Mesendoderm (in vitro differentiated cells): ENCODE measurements around the gene MLLT1.

ENCODE experiments used
- DNase-seq: peaks from one replicate; pipeline ENCODE4 v3.0.0; 2013
- H2AK5ac ChIP-seq: 2 replicates; pipeline ENCODE4 v1.6.1; 2013; ENCODE audit warnings: low read length, inconsistent platforms
- H2BK120ac ChIP-seq: 2 replicates; pipeline ENCODE4 v1.6.1; 2013; ENCODE audit warnings: low read depth, mild to moderate bottlenecking, low read length, moderate library complexity, mixed read lengths
- H2BK15ac ChIP-seq: replicated peaks from 2 replicates; pipeline ENCODE4 v1.6.1; 2013; ENCODE audit warnings: low read depth, mild to moderate bottlenecking, moderate library complexity
- H2BK5ac ChIP-seq: 2 replicates; pipeline ENCODE4 v1.6.1; 2013; ENCODE audit warnings: low read length, inconsistent platforms
- H3K18ac ChIP-seq: 2 replicates; pipeline ENCODE4 v1.6.1; 2013; ENCODE audit warnings: mild to moderate bottlenecking, low read length, mixed read lengths
- H3K23ac ChIP-seq: one replicate; pipeline ENCODE4 v1.6.1; 2013; ENCODE audit warnings: low read length
- H3K27ac ChIP-seq: 2 replicates; pipeline ENCODE4 v1.5.1; 2013; ENCODE audit warnings: low read depth, mild to moderate bottlenecking, inconsistent platforms, low read length, moderate library complexity
- H3K27me3 ChIP-seq: 2 replicates; pipeline ENCODE4 v1.6.1; 2013; ENCODE audit warnings: low read length, control low read depth, mild to moderate bottlenecking, inconsistent platforms; ENCODE audit not compliant: insufficient read depth, poor library complexity
- H3K36me3 ChIP-seq: 2 replicates; pipeline ENCODE4 v1.6.1; 2013; ENCODE audit warnings: low read length, inconsistent platforms; ENCODE audit not compliant: control insufficient read depth, insufficient read depth
- H3K4ac ChIP-seq: one replicate; pipeline ENCODE4 v1.6.1; 2013; ENCODE audit warnings: low read depth, mild to moderate bottlenecking, low read length, moderate library complexity
- H3K4me1 ChIP-seq: 2 replicates; pipeline ENCODE4 v1.6.1; 2013; ENCODE audit warnings: low read depth, low read length, inconsistent platforms; ENCODE audit not compliant: control insufficient read depth
- H3K4me2 ChIP-seq: 2 replicates; pipeline ENCODE4 v1.6.1; 2013; ENCODE audit warnings: low read length
- H3K4me3 ChIP-seq: 2 replicates; pipeline ENCODE4 v1.5.1; 2013; ENCODE audit warnings: mild to moderate bottlenecking, low read length
- H3K56ac ChIP-seq: one replicate; pipeline ENCODE4 v1.6.1; 2013; ENCODE audit warnings: low read length
- H3K79me1 ChIP-seq: 2 replicates; pipeline ENCODE4 v1.6.1; 2013; ENCODE audit warnings: low read length, inconsistent platforms
- H3K79me2 ChIP-seq: 2 replicates; pipeline ENCODE4 v1.6.1; 2013; ENCODE audit warnings: mild to moderate bottlenecking, low read length; ENCODE audit not compliant: control insufficient read depth, insufficient read depth
- H3K9ac ChIP-seq: 2 replicates; pipeline ENCODE4 v1.6.1; 2013; ENCODE audit warnings: low read length, inconsistent platforms
- H4K5ac ChIP-seq: one replicate; pipeline ENCODE4 v1.6.1; 2013; ENCODE audit warnings: low read length
- H4K8ac ChIP-seq: one replicate; pipeline ENCODE4 v1.6.1; 2013; ENCODE audit warnings: low read depth, mild to moderate bottlenecking, control low read depth, low read length, moderate library complexity
- WGBS: extraction: QIAGEN DNeasy Blood & Tissue Kit; methylation state at CpG from one replicate; pipeline ENCODE4 v1.1.7; 2013; ENCODE audit warnings: low lambda C conversion rate, missing lambda C conversion rate; ENCODE audit not compliant: insufficient coverage; ENCODE audit errors: extremely low coverage; 5-methylcytosine and 5-hydroxymethylcytosine counted together

The MLLT1 gene

GRCh38 chr19:6248844-6249243, 30.9 kb downstream of the MLLT1 start:
- Histone ChIP-seq H2AK5ac (no peak overlapping the region), H2BK5ac (no peak overlapping the region), H3K4me2 (no peak overlapping the region), H4K8ac (no peak overlapping the region), H3K23ac (no peak overlapping the region), H3K18ac (no peak overlapping the region), H3K27me3 (no peaks in the 10 kb centered on the region), H3K56ac (no peak overlapping the region), H3K4ac (no peak overlapping the region), H3K4me1 (no peaks in the 10 kb centered on the region), H2BK15ac (no peak overlapping the region), H3K79me2 (peaks cover 42% of the 10 kb centered on the region), H4K5ac (no peak overlapping the region), H3K36me3 (peaks cover 2% of the 10 kb centered on the region), H3K27ac (no peak overlapping the region), H3K79me1 (peaks cover 31% of the 10 kb centered on the region), H3K9ac (no peak overlapping the region), H3K4me3 (no peak overlapping the region), H2BK120ac (no peak overlapping the region)
- no peak for DNase-seq
- no CpG with 5 or more reads among the region's 6 CpGs for WGBS

- Histone ChIP-seq H2BK5ac (no peak overlapping the region), H4K5ac (no peak overlapping the region), H3K27me3 (no peaks in the 10 kb centered on the region), H3K4me3 (no peak overlapping the region), H3K36me3 (peaks cover 2% of the 10 kb centered on the region), H3K4ac (no peak overlapping the region), H2BK15ac (no peak overlapping the region), H3K4me1 (no peaks in the 10 kb centered on the region), H4K8ac (no peak overlapping the region), H2AK5ac (no peak overlapping the region), H3K23ac (no peak overlapping the region), H3K9ac (no peak overlapping the region), H3K79me1 (peaks cover 31% of the 10 kb centered on the region), H3K18ac (no peak overlapping the region), H3K27ac (no peak overlapping the region), H3K4me2 (no peak overlapping the region), H3K56ac (no peak overlapping the region), H2BK120ac (no peak overlapping the region), H3K79me2 (peaks cover 42% of the 10 kb centered on the region)
- WGBS = no CpG with 5 or more reads among the region's 3 CpGs
- no peak for DNase-seq
Observed at GRCh38 chr19:6248341-6248740, 31.4 kb downstream of the MLLT1 start.

GRCh38 chr19:6247007-6247288, 32.8 kb downstream of the MLLT1 start:
- H3K56ac ChIP-seq = no peak overlapping the region
- H3K79me2 ChIP-seq = peaks cover 38% of the 10 kb centered on the region
- H4K8ac ChIP-seq = no peak overlapping the region
- no peak overlapping the region for H2AK5ac ChIP-seq
- H3K4ac ChIP-seq = no peak overlapping the region
- no peak overlapping the region for H3K27ac ChIP-seq
- WGBS = no CpG with 5 or more reads among the region's 7 CpGs
- H2BK15ac ChIP-seq = no peak overlapping the region
- no peaks in the 10 kb centered on the region for H3K4me1 ChIP-seq
- no peak overlapping the region for H3K23ac ChIP-seq
- no peak for DNase-seq
- H3K36me3 ChIP-seq = peaks cover 2% of the 10 kb centered on the region
- no peaks in the 10 kb centered on the region for H3K27me3 ChIP-seq
- H3K9ac ChIP-seq = no peak overlapping the region
- no peak overlapping the region for H2BK120ac ChIP-seq
- H4K5ac ChIP-seq = no peak overlapping the region
- no peak overlapping the region for H3K4me3 ChIP-seq
- peaks cover 31% of the 10 kb centered on the region for H3K79me1 ChIP-seq
- H2BK5ac ChIP-seq = no peak overlapping the region
- H3K18ac ChIP-seq = no peak overlapping the region
- H3K4me2 ChIP-seq = no peak overlapping the region

GRCh38 chr19:6246174-6247006, 33.4 kb downstream of the MLLT1 start:
- no peak overlapping the region for H3K23ac ChIP-seq
- H2BK120ac ChIP-seq = no peak overlapping the region
- H3K79me1 ChIP-seq = peaks cover 30% of the 10 kb centered on the region
- no peak overlapping the region for H2BK15ac ChIP-seq
- H3K27ac ChIP-seq = no peak overlapping the region
- H3K4me1 ChIP-seq = no peaks in the 10 kb centered on the region
- no peak overlapping the region for H4K5ac ChIP-seq
- no peak overlapping the region for H3K56ac ChIP-seq
- WGBS = no CpG with 5 or more reads among the region's 20 CpGs
- H3K4me3 ChIP-seq = no peak overlapping the region
- no peak for DNase-seq
- H2BK5ac ChIP-seq = no peak overlapping the region
- no peaks in the 10 kb centered on the region for H3K27me3 ChIP-seq
- no peak overlapping the region for H3K4ac ChIP-seq
- H2AK5ac ChIP-seq = no peak overlapping the region
- no peak overlapping the region for H3K9ac ChIP-seq
- H3K18ac ChIP-seq = no peak overlapping the region
- H3K79me2 ChIP-seq = peaks cover 40% of the 10 kb centered on the region
- peaks cover 2% of the 10 kb centered on the region for H3K36me3 ChIP-seq
- H3K4me2 ChIP-seq = no peak overlapping the region
- no peak overlapping the region for H4K8ac ChIP-seq

GRCh38 chr19:6242677-6243076, 37.1 kb downstream of the MLLT1 start:
- Histone ChIP-seq H3K27me3 (no peaks in the 10 kb centered on the region), H3K9ac (no peak overlapping the region), H2AK5ac (no peak overlapping the region), H4K5ac (no peak overlapping the region), H2BK15ac (no peak overlapping the region), H2BK5ac (no peak overlapping the region), H3K27ac (no peak overlapping the region), H3K4me2 (no peak overlapping the region), H3K4me1 (peaks cover 3% of the 10 kb centered on the region), H3K79me1 (peaks cover 36% of the 10 kb centered on the region), H3K56ac (no peak overlapping the region), H3K4me3 (no peak overlapping the region), H3K18ac (no peak overlapping the region), H3K23ac (no peak overlapping the region), H3K36me3 (peaks cover 2% of the 10 kb centered on the region), H3K79me2 (peaks cover 44% of the 10 kb centered on the region), H3K4ac (no peak overlapping the region), H2BK120ac (no peak overlapping the region), H4K8ac (no peak overlapping the region)
- DNase-seq = no peak
- no CpG with 5 or more reads among the region's 10 CpGs for WGBS
